ENCODE data around the gene PTH1R.

The PTH1R gene

GRCh38 chr3:46849686-46850467 is 27.6 kb upstream of the PTH1R start:
- H3K4me3 ChIP-seq (ENCODE audit: low read depth, low read length) = no peak overlapping the region
- no peak for TF ChIP-seq CTCF (conservative IDR thresholded peaks at IDR 0.05; ENCODE audit: low read depth, low read length)
- no peak for DNase-seq (ENCODE audit: low read depth)

GRCh38 chr3:46850468-46850779 is 27.1 kb upstream of the PTH1R start:
- TF ChIP-seq CTCF (conservative IDR thresholded peaks at IDR 0.05; ENCODE audit: low read depth, low read length) = no peak
- DNase-seq (ENCODE audit: low read depth) = no peak
- no peak overlapping the region for H3K4me3 ChIP-seq (ENCODE audit: low read depth, low read length)

- DNase-seq (ENCODE audit: low read depth) = no peak
- H3K4me3 ChIP-seq (ENCODE audit: low read depth, low read length) = no peak overlapping the region
- TF ChIP-seq CTCF (conservative IDR thresholded peaks at IDR 0.05; ENCODE audit: low read depth, low read length) = no peak
These were observed 25.9 kb upstream of the PTH1R start for GRCh38 chr3:46851364-46852333.

- no peak for DNase-seq (ENCODE audit: low read depth)
- TF ChIP-seq CTCF (conservative IDR thresholded peaks at IDR 0.05; ENCODE audit: low read depth, low read length) = no peak
- H3K4me3 ChIP-seq (ENCODE audit: low read depth, low read length) = no peak overlapping the region
These were observed 25.2 kb upstream of the PTH1R start for GRCh38 chr3:46852334-46852720.

- no peak for DNase-seq (ENCODE audit: low read depth)
- no peak for TF ChIP-seq CTCF (conservative IDR thresholded peaks at IDR 0.05; ENCODE audit: low read depth, low read length)
- no peak overlapping the region for H3K4me3 ChIP-seq (ENCODE audit: low read depth, low read length)
These were observed 24.6 kb upstream of the PTH1R start for GRCh38 chr3:46852839-46853355.

- no peak for DNase-seq (ENCODE audit: low read depth)
- TF ChIP-seq CTCF (conservative IDR thresholded peaks at IDR 0.05; ENCODE audit: low read depth, low read length) = no peak
- no peak overlapping the region for H3K4me3 ChIP-seq (ENCODE audit: low read depth, low read length)
These were observed 23.8 kb upstream of the PTH1R start for GRCh38 chr3:46853441-46854415.

Data from choroid plexus epithelial cell (primary cell).